Kidney epithelial cell (primary cell): Measurements from ENCODE around the gene OLFML1. TPM values are rescaled to one million over a fixed set of nuclear protein-coding genes. Genes with fewer than 3 reads are reported as not detected.

Source experiments
- DNase-seq: peaks from one replicate; pipeline ENCODE4 v3.0.0-alpha.2; 2010; ENCODE audit warnings: low read depth
- H3K27me3 ChIP-seq: 2 replicates; pipeline ENCODE4 v1.6.0; 2011; ENCODE audit warnings: low read length; ENCODE audit not compliant: control insufficient read depth, insufficient read depth
- H3K36me3 ChIP-seq: 2 replicates; pipeline ENCODE4 v1.5.1; 2011; ENCODE audit warnings: low read length; ENCODE audit not compliant: control insufficient read depth, insufficient read depth
- H3K4me3 ChIP-seq: 2 replicates; pipeline ENCODE4 v1.5.1; 2011; ENCODE audit warnings: low read depth, mild to moderate bottlenecking, control low read depth, low read length
- CTCF ChIP-seq: IDR thresholded peaks from 2 replicates; pipeline ENCODE4 v1.5.1; 2011; ENCODE audit warnings: mild to moderate bottlenecking, moderate library complexity, low read length, control low read depth, inconsistent platforms; ENCODE audit not compliant: insufficient read depth, poor library complexity, severe bottlenecking
- total RNA-seq: library from RNA; depleted of rRNA; stranded (reverse); fragments of >200 nt; gene quantifications from 2 replicates; pipeline ENCODE4 v1.2.3, GENCODE V29; 2015

Gene OLFML1
- total RNA-seq, 1 donor from 2014 or later: not detected

- DNase-seq: no peak
- Histone ChIP-seq H3K27me3 (no peaks in the 10 kb centered on the region), H3K4me3 (no peak overlapping the region), H3K36me3 (no peaks in the 10 kb centered on the region)
- no peak for TF ChIP-seq CTCF
Observed at GRCh38 chr11:7552666-7553065, 67.4 kb downstream of the OLFML1 start.

- no peaks in the 10 kb centered on the region for H3K36me3 ChIP-seq
- no peak overlapping the region for H3K4me3 ChIP-seq
- no peaks in the 10 kb centered on the region for H3K27me3 ChIP-seq
- DNase-seq: no peak
- TF ChIP-seq CTCF: no peak
Observed at GRCh38 chr11:7555052-7555699, 69.9 kb downstream of the OLFML1 start.

GRCh38 chr11:7558046-7558445, 72.7 kb downstream of the OLFML1 start:
- no peak overlapping the region for H3K4me3 ChIP-seq
- DNase-seq: no peak
- TF ChIP-seq CTCF: no peak
- H3K36me3 ChIP-seq: no peaks in the 10 kb centered on the region
- no peaks in the 10 kb centered on the region for H3K27me3 ChIP-seq

- DNase-seq: no peak
- TF ChIP-seq CTCF: no peak
- Histone ChIP-seq H3K27me3 (no peaks in the 10 kb centered on the region), H3K36me3 (no peaks in the 10 kb centered on the region), H3K4me3 (no peak overlapping the region)
Observed at GRCh38 chr11:7559398-7560283, 74.3 kb downstream of the OLFML1 start.

Other genes with a start within 250 kb of the OLFML1 start
- gene SYT9, start 233.6 kb upstream of the OLFML1 start, total RNA-seq: 1.0 and 1.2 TPM in 2 replicates
- 6.0 and 7.5 TPM in 2 replicates for gene PPFIBP2, start 28.5 kb downstream of the OLFML1 start, total RNA-seq
- gene CYB5R2, start 188.0 kb downstream of the OLFML1 start, total RNA-seq: 14.2 and 17.2 TPM in 2 replicates
- gene OVCH2, start 221.0 kb downstream of the OLFML1 start, total RNA-seq: not detected in 2 replicates